Measurements from ENCODE around the gene KIF25. TPM values are rescaled to one million over a fixed set of nuclear protein-coding genes. Genes with fewer than 3 reads are reported as not detected.

Gene KIF25
- total RNA-seq, 2 donors from 2014 or later, result 0.21 TPM; not detected in 1

- DNase-seq, result peak; percentile 73
- H3K27me3 ChIP-seq, result no peaks in the 10 kb centered on the region
- H3K9me3 ChIP-seq, result no peaks in the 10 kb centered on the region
- H3K36me3 ChIP-seq, result no peaks in the 10 kb centered on the region
- no peak overlapping the region for H3K9ac ChIP-seq (ENCODE audit: low read depth in 2 of 2, low read length in 2 of 2)
- no peaks in the 10 kb centered on the region for H3K4me1 ChIP-seq
- no peak overlapping the region for H3K27ac ChIP-seq
- no peak overlapping the region for H3K4me3 ChIP-seq
- intact Hi-C loops (cut with DNase I), result no loop called here
- peak; percentile 26 for TF ChIP-seq CTCF (IDR thresholded peaks at IDR 0.05)
Measured at GRCh38 chr6:167968091-167968490, 29.4 kb upstream of the KIF25 start.

GRCh38 chr6:167970230-167970629 is 27.2 kb upstream of the KIF25 start:
- Histone ChIP-seq H3K9me3 (no peaks in the 10 kb centered on the region), H3K9ac (ENCODE audit: low read depth in 2 of 2, low read length in 2 of 2) (no peak overlapping the region), H3K4me1 (no peaks in the 10 kb centered on the region), H3K27me3 (no peaks in the 10 kb centered on the region), H3K27ac (no peak overlapping the region), H3K4me3 (no peak overlapping the region), H3K36me3 (no peaks in the 10 kb centered on the region)
- no peak for DNase-seq
- TF ChIP-seq CTCF (IDR thresholded peaks at IDR 0.05), result no peak
- intact Hi-C loops (cut with DNase I), result no loop called here

GRCh38 chr6:167972193-167972592 is 25.3 kb upstream of the KIF25 start:
- TF ChIP-seq CTCF (IDR thresholded peaks at IDR 0.05), result no peak
- no peak overlapping the region for H3K27ac ChIP-seq
- no peak for DNase-seq
- no peaks in the 10 kb centered on the region for H3K9me3 ChIP-seq
- intact Hi-C loops (cut with DNase I), result no loop called here
- no peak overlapping the region for H3K9ac ChIP-seq (ENCODE audit: low read depth in 2 of 2, low read length in 2 of 2)
- no peaks in the 10 kb centered on the region for H3K36me3 ChIP-seq
- H3K4me3 ChIP-seq, result no peak overlapping the region
- no peaks in the 10 kb centered on the region for H3K27me3 ChIP-seq
- no peaks in the 10 kb centered on the region for H3K4me1 ChIP-seq

GRCh38 chr6:167973148-167973885 is 24.2 kb upstream of the KIF25 start:
- Histone ChIP-seq H3K27ac (no peak overlapping the region), H3K36me3 (no peaks in the 10 kb centered on the region), H3K4me1 (no peaks in the 10 kb centered on the region), H3K9me3 (no peaks in the 10 kb centered on the region), H3K9ac (ENCODE audit: low read depth in 2 of 2, low read length in 2 of 2) (no peak overlapping the region), H3K4me3 (no peak overlapping the region), H3K27me3 (no peaks in the 10 kb centered on the region)
- intact Hi-C loops (cut with DNase I), result no loop called here
- DNase-seq, result no peak
- no peak for TF ChIP-seq CTCF (IDR thresholded peaks at IDR 0.05)

GRCh38 chr6:167974640-167975344 is 22.7 kb upstream of the KIF25 start:
- peak overlapping the region; percentile 12 to 16 for H3K9ac ChIP-seq (ENCODE audit: low read depth in 2 of 2, low read length in 2 of 2)
- intact Hi-C loops (cut with DNase I), result no loop called here
- no peaks in the 10 kb centered on the region for H3K27me3 ChIP-seq
- H3K27ac ChIP-seq, result peak overlapping the region; percentile 62
- H3K9me3 ChIP-seq, result no peaks in the 10 kb centered on the region
- H3K36me3 ChIP-seq, result no peaks in the 10 kb centered on the region
- H3K4me1 ChIP-seq, result no peaks in the 10 kb centered on the region
- DNase-seq, result peak; percentile 79
- TF ChIP-seq CTCF (IDR thresholded peaks at IDR 0.05), result no peak
- no peak overlapping the region for H3K4me3 ChIP-seq

Measured in colonic mucosa (tissue), 4 donors.